IMR-90 (cell line): Measurements from ENCODE around the gene ALOX5AP. TPM values are rescaled to one million over a fixed set of nuclear protein-coding genes. Genes with fewer than 3 reads are reported as not detected.
A peak's percentile ranks its signal among the peaks of the same experiment; 100 is the strongest.

ENCODE experiments used
- ATAC-seq: fragments of 200-7000 bp; cut with Tn5 transposase; 2 replicates; pipeline ENCODE4 v1.9.1; 2020; ENCODE audit warnings: low read depth, mild to moderate bottlenecking, moderate library complexity
- BruUV-seq: library from RNA; stranded (reverse); fragments of 400-500 nt; replicated peaks from 2 replicates; lab custom pipeline; 2021; lab: Mats Ljungman, UMichigan
- CTCF ChIA-PET: fragments of 300-600 bp; formaldehyde crosslinking; extraction: SDS; loops from one replicate; lab custom pipeline; 2021; ENCODE audit warnings: antibody characterized with exemption; lab: Yijun Ruan, JAX
- POLR2A ChIA-PET: fragments of 300-600 bp; sonication (Branson Sonifier 250); formaldehyde crosslinking; loops from one replicate; lab custom pipeline; 2022; ENCODE audit warnings: antibody characterized with exemption; ENCODE audit not compliant: unreplicated experiment; lab: Charles Lee
- DNase-seq: peaks from one replicate; pipeline ENCODE4 v3.0.0; 2013
- H2AFZ ChIP-seq: replicated peaks from 2 replicates; pipeline ENCODE3; 2013; ENCODE audit warnings: low read length, mild to moderate bottlenecking; ENCODE audit not compliant: poor library complexity
- H2AK5ac ChIP-seq: 2 replicates; pipeline ENCODE4 v1.6.1; 2013; ENCODE audit warnings: low read depth, low read length, inconsistent platforms
- H2AK9ac ChIP-seq: replicated peaks from 2 replicates; pipeline ENCODE3; 2013; ENCODE audit warnings: mild to moderate bottlenecking, low read depth, low read length, moderate library complexity; ENCODE audit not compliant: poor library complexity
- H2BK120ac ChIP-seq: 2 replicates; pipeline ENCODE4 v1.6.1; 2013; ENCODE audit warnings: low read depth, low read length, inconsistent platforms
- H2BK15ac ChIP-seq: 3 replicates; pipeline ENCODE4 v1.6.1; 2013; ENCODE audit warnings: low read depth, low read length, inconsistent platforms
- H2BK20ac ChIP-seq: 2 replicates; pipeline ENCODE4 v1.6.1; 2013; ENCODE audit warnings: low read depth, mild to moderate bottlenecking, inconsistent platforms, low read length, moderate library complexity
- H2BK5ac ChIP-seq: 2 replicates; pipeline ENCODE4 v1.6.1; 2013; ENCODE audit warnings: mild to moderate bottlenecking, low read depth, low read length, inconsistent platforms; ENCODE audit not compliant: poor library complexity, severe bottlenecking
- H3K14ac ChIP-seq: replicated peaks from 2 replicates; pipeline ENCODE4 v1.6.1; 2013; ENCODE audit warnings: low read depth, low read length, inconsistent platforms
- H3K18ac ChIP-seq: 2 replicates; pipeline ENCODE4 v1.6.1; 2013; ENCODE audit warnings: low read depth, low read length, control low read depth
- H3K23ac ChIP-seq: 2 replicates; pipeline ENCODE4 v1.6.1; 2013; ENCODE audit warnings: low read depth, low read length, inconsistent platforms
- H3K27ac ChIP-seq: 2 replicates; pipeline ENCODE4 v1.5.1; 2013; ENCODE audit warnings: mild to moderate bottlenecking, control low read depth, low read length; ENCODE audit not compliant: insufficient read depth
- H3K27me3 ChIP-seq: 2 replicates; pipeline ENCODE4 v1.6.1; 2013; ENCODE audit warnings: low read length; ENCODE audit not compliant: control insufficient read depth, insufficient read depth
- H3K36me3 ChIP-seq: 2 replicates; pipeline ENCODE4 v1.6.1; 2013; ENCODE audit warnings: low read length, mixed read lengths; ENCODE audit not compliant: control insufficient read depth, insufficient read depth
- H3K4ac ChIP-seq: 2 replicates; pipeline ENCODE4 v1.6.1; 2013; ENCODE audit warnings: low read depth, low read length, inconsistent platforms
- H3K4me1 ChIP-seq: 2 replicates; pipeline ENCODE4 v1.6.1; 2013; ENCODE audit warnings: low read length, mixed read lengths; ENCODE audit not compliant: control insufficient read depth, insufficient read depth
- H3K4me2 ChIP-seq: 2 replicates; pipeline ENCODE4 v1.6.1; 2013; ENCODE audit warnings: low read depth, mild to moderate bottlenecking, control low read depth, low read length, moderate library complexity
- H3K4me3 ChIP-seq: 2 replicates; pipeline ENCODE4 v1.5.1; 2013; ENCODE audit warnings: low read depth, mild to moderate bottlenecking, control low read depth, low read length, moderate library complexity; ENCODE audit not compliant: insufficient read depth
- H3K56ac ChIP-seq: 2 replicates; pipeline ENCODE4 v1.6.1; 2013; ENCODE audit warnings: low read length, inconsistent platforms; ENCODE audit not compliant: insufficient read depth; ENCODE audit errors: extremely low read depth
- H3K79me1 ChIP-seq, 2 experiments: 2 replicates each; pipeline ENCODE4 v1.6.1; 2013; ENCODE audit warnings: low read length in 2 of 2, inconsistent platforms in 1 of 2, low read depth in 1 of 2
- H3K9ac ChIP-seq: 2 replicates; pipeline ENCODE4 v1.6.1; 2013; ENCODE audit warnings: low read depth, low read length, control low read depth
- H3K9me1 ChIP-seq: 2 replicates; pipeline ENCODE4 v1.6.1; 2013; ENCODE audit warnings: low read length, inconsistent platforms; ENCODE audit not compliant: insufficient read depth
- H3K9me3 ChIP-seq: 2 replicates; pipeline ENCODE4 v1.6.1; 2013; ENCODE audit warnings: low read length; ENCODE audit not compliant: control insufficient read depth, insufficient read depth
- H4K20me1 ChIP-seq: 2 replicates; pipeline ENCODE4 v1.6.1; 2013; ENCODE audit warnings: low read length, inconsistent platforms; ENCODE audit not compliant: insufficient read depth
- H4K5ac ChIP-seq: 2 replicates; pipeline ENCODE4 v1.6.1; 2013; ENCODE audit warnings: mild to moderate bottlenecking, low read depth, low read length, control low read depth
- H4K8ac ChIP-seq, 2 experiments: 2 replicates each; pipeline ENCODE4 v1.6.1; 2013; ENCODE audit warnings: low read depth in 2 of 2, low read length in 2 of 2, control low read depth in 1 of 2, inconsistent platforms in 1 of 2
- H4K91ac ChIP-seq: 2 replicates; pipeline ENCODE4 v1.6.1; 2013; ENCODE audit warnings: low read depth, low read length, inconsistent platforms; ENCODE audit not compliant: insufficient read depth
- BHLHE40 ChIP-seq: fragments of 150-350 bp; IDR thresholded peaks from 2 replicates; pipeline ENCODE4 v1.6.1; 2016; ENCODE audit warnings: mild to moderate bottlenecking, low read depth, low read length
- CEBPB ChIP-seq: IDR thresholded peaks from 2 replicates; pipeline ENCODE4 v1.6.1; 2012; ENCODE audit warnings: low read depth, low read length, improper control_type of control experiment
- CHD1 ChIP-seq: IDR thresholded peaks from 2 replicates; pipeline ENCODE4 v1.6.1; 2012; ENCODE audit warnings: low read depth, low read length, improper control_type of control experiment
- CTCF ChIP-seq: conservative IDR thresholded peaks from 2 replicates; pipeline ENCODE4 v1.5.1; 2012; ENCODE audit warnings: mild to moderate bottlenecking, low read depth, low read length, improper control_type of control experiment
- ELK1 ChIP-seq: fragments of 150-350 bp; IDR thresholded peaks from 2 replicates; pipeline ENCODE4 v1.6.1; 2016; ENCODE audit warnings: low read depth, mild to moderate bottlenecking, low read length, moderate library complexity, borderline replicate concordance
- FOS ChIP-seq: fragments of 150-350 bp; IDR thresholded peaks from 2 replicates; pipeline ENCODE4 v1.6.1; 2016; ENCODE audit warnings: low read depth, low read length
- MAFK ChIP-seq: IDR thresholded peaks from 2 replicates; pipeline ENCODE4 v1.6.1; 2012; ENCODE audit warnings: low read depth, low read length, improper control_type of control experiment
- MAZ ChIP-seq: IDR thresholded peaks from 2 replicates; pipeline ENCODE4 v1.6.1; 2012; ENCODE audit warnings: low read depth, mild to moderate bottlenecking, low read length, improper control_type of control experiment, moderate library complexity, borderline replicate concordance
- MXI1 ChIP-seq: IDR thresholded peaks from 2 replicates; pipeline ENCODE4 v1.6.1; 2012; ENCODE audit warnings: low read depth, mild to moderate bottlenecking, low read length, moderate library complexity, borderline replicate concordance
- POLR2A ChIP-seq: IDR thresholded peaks from 2 replicates; pipeline ENCODE4 v1.6.1; 2012; ENCODE audit warnings: mild to moderate bottlenecking, low read depth, low read length
- RAD21 ChIP-seq: IDR thresholded peaks from 2 replicates; pipeline ENCODE4 v1.6.1; 2012; ENCODE audit warnings: low read length, improper control_type of control experiment
- RCOR1 ChIP-seq: IDR thresholded peaks from 2 replicates; pipeline ENCODE4 v1.6.1; 2012; ENCODE audit warnings: mild to moderate bottlenecking, low read length, improper control_type of control experiment; ENCODE audit not compliant: insufficient replicate concordance
- RFX5 ChIP-seq: IDR thresholded peaks from 2 replicates; pipeline ENCODE4 v1.8.0; 2012; ENCODE audit warnings: low read depth, mild to moderate bottlenecking, low read length, moderate library complexity
- SMC3 ChIP-seq: fragments of 150-350 bp; IDR thresholded peaks from 2 replicates; pipeline ENCODE4 v1.6.1; 2016; ENCODE audit warnings: low read depth, mild to moderate bottlenecking, antibody characterized with exemption, low read length, moderate library complexity
- USF2 ChIP-seq: fragments of 150-350 bp; IDR thresholded peaks from 2 replicates; pipeline ENCODE4 v1.6.1; 2017; ENCODE audit warnings: mild to moderate bottlenecking, antibody characterized with exemption, low read length, low read depth
- WGBS, 2 experiments: methylation state at CpG; one replicate each; pipeline versions ENCODE4 v1.1.5 to v1.1.7; 2013; ENCODE audit warnings: missing lambda C conversion rate in 2 of 2; ENCODE audit not compliant: insufficient read length in 1 of 2; ENCODE audit errors: extremely low coverage in 2 of 2; 5-methylcytosine and 5-hydroxymethylcytosine counted together
- dilution Hi-C: fragments of 300-500 bp; cut with HindIII; formaldehyde crosslinking; loops from one replicate; pipeline ENCODE4 v1.14.3; 2018; ENCODE audit warnings: low sequenced_read_pairs; ENCODE audit not compliant: unreplicated experiment
- in situ Hi-C: fragments of 300-500 bp; cut with MboI; formaldehyde crosslinking; loops from 3 replicates; pipeline ENCODE4 v1.14.3; 2019; ENCODE audit warnings: low sequenced_read_pairs, inconsistent platforms, mixed read lengths
- intact Hi-C: fragments of 100-400 bp; cut with micrococcal nuclease; formaldehyde crosslinking; loops from 2 replicates; pipeline ENCODE4 v1.10.0; 2022
- polyA plus RNA-seq, 3 experiments: library from polyadenylated mRNA; depleted of rRNA; stranded (reverse); fragments of >200 nt; gene quantifications; 2 replicates each; pipeline ENCODE4 v1.2.3, GENCODE V29; 2012; ENCODE audit warnings: low replicate concordance in 1 of 3
- total RNA-seq: library from RNA; depleted of rRNA; stranded (reverse); fragments of >200 nt; gene quantifications from 2 replicates; pipeline ENCODE4 v1.2.3, GENCODE V29; 2012

ALOX5AP gene
- total and polyA plus RNA-seq, 2 of the 4 experiments (the other 2 are of a cell fraction): 0.62 TPM; not detected in 1

- WGBS, 2 experiments: no CpG with 5 or more reads among the region's 4 CpGs
- Histone ChIP-seq H3K56ac (no peak overlapping the region), H2AK9ac (no peak overlapping the region), H3K18ac (no peak overlapping the region), H3K36me3 (no peaks in the 10 kb centered on the region), H2BK120ac (no peak overlapping the region), H3K4ac (no peak overlapping the region), H2BK15ac (0 out of 3 replicates have a peak overlapping the region, but pooled peaks have one; percentile 26), H3K9me1 (peaks cover 17% of the 10 kb centered on the region), H3K27ac (no peak overlapping the region), H3K4me3 (no peak overlapping the region), H2AFZ (peak overlapping the region; percentile 14), H4K91ac (0 out of 2 replicates have a peak overlapping the region, but pooled peaks have one; percentile 5), H2AK5ac (peak overlapping the region; percentile 21; the same call in 1 of the 2 replicates), H3K14ac (0 out of 2 replicates have a peak overlapping the region, but pooled peaks have one; percentile 5), H3K4me2 (no peak overlapping the region), H2BK5ac (no peak overlapping the region), H4K5ac (no peak overlapping the region), H3K4me1 (peaks cover 20% of the 10 kb centered on the region), H3K9ac (no peak overlapping the region), H3K79me1 (no peaks in the 10 kb centered on the region), H4K8ac (no peak overlapping the region), H2BK20ac (no peak overlapping the region), H3K23ac (no peak overlapping the region), H3K27me3 (no peaks in the 10 kb centered on the region), H3K9me3 (no peaks in the 10 kb centered on the region), H4K20me1 (no peaks in the 10 kb centered on the region; the same call in 1 of the 2 replicates)
- TF ChIP-seq MAZ: no peak
- no peak for TF ChIP-seq RFX5
- TF ChIP-seq CEBPB: no peak
- no peak for TF ChIP-seq ELK1
- TF ChIP-seq CTCF: no peak
- no peak for TF ChIP-seq POLR2A
- no peak for TF ChIP-seq SMC3
- TF ChIP-seq MAFK: no peak
- no peak for TF ChIP-seq USF2
- TF ChIP-seq CHD1: no peak
- TF ChIP-seq FOS: no peak
- no peak for TF ChIP-seq MXI1
- no peak for TF ChIP-seq RCOR1
- no peak for TF ChIP-seq BHLHE40
- no peak for TF ChIP-seq RAD21
- ChIA-PET POLR2A (no interaction called here), CTCF (no interaction called here)
- in situ Hi-C loops (no loop called here), dilution Hi-C loops (no loop called here), intact Hi-C loops (no loop called here)
- ATAC-seq (no peak), DNase-seq (no peak)
- BruUV-seq: no TSS peak
Observed at GRCh38 chr13:30715372-30715756, 20.0 kb upstream of the ALOX5AP start.
